GM19025 (cell line): ENCODE measurements around the gene ING1.

ENCODE experiments used
- ATAC-seq: cut with Tn5 transposase; IDR thresholded peaks from one replicate; pipeline ENCODE4 v1.9.1; 2021; ENCODE audit warnings: mild to moderate bottlenecking, low read depth, moderate library complexity; ENCODE audit not compliant: unreplicated experiment

ING1 gene

DNA sequence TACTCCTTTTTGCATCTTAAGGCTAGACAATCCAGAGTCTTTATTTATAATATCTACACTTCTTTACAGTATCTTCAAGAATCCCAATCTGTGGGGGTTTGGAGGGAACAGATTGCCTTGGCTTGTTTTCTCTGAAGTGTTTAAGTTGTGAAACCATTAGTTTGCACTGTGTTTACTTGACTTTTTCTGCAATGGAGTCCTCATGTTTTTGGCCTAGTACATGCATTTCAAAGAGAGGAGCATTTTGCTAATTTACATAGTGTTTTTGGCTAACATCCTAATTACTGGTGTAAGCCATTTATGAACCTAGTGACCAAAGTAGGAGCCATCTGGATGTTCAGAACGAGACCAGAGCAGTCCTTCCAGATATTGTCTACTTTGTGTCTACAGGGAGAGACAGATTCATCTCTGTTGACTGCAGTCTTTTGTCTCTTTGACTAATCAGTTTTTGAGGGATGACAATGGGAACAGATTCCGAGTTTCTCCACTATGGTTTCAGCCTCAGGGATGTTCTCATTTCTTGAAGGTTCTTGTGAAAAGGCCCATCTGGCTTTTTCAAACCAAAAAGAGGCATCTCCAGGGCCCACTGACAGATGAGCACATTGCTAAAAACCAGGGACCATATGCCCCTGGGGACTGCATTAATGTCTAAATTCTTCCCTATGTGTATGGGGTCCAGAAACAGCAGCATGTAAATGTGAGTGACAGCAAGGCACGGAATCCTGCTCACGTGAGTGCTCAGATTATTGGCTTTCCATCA is 53.4 kb downstream of the ING1 start:
- ATAC-seq, result no peak

- no peak for ATAC-seq
Observed at GRCh38 chr13:110767476-110767875, 54.0 kb downstream of the ING1 start.

DNA sequence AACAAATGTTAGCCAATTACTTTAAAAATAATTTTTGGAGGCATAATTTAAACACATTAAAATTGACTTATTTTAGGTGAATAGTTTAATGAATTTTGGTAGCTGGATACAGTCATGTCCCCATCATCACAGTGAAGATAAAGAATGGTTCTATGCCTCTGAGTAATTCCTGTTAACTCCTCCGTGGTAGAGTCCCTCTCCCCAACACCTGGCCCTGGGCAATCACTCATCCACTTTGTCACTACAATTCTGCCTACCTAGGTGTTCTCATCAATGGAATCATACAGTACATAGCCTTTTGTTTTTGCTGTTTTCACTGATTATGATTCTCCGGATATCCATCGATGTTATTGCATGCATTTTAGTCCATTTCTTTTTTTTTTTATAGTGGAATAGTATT is 55.6 kb downstream of the ING1 start:
- no peak for ATAC-seq

GRCh38 chr13:110770678-110771077 is 57.2 kb downstream of the ING1 start:
- ATAC-seq, result no peak

DNA sequence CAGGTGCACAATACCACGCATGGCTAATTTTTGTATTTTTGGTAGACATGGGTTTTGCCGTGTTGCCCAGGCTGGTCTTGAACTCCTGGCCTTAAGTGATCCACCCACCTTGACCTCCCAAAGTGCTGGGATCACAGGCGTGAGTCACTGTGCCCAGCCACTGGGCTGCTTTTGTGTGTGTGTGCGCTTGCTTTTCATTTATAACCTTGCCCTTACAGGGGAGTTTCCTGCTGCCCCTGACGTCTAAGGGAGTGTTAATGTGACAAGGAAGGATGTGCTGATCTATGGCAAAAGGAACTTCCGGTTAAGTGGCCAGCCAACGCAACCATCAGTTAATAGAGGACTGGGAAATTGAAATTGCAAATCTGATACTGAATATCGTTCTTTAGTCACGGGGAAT is 57.7 kb downstream of the ING1 start:
- no peak for ATAC-seq

- no peak for ATAC-seq
Observed at GRCh38 chr13:110772091-110772984, 58.8 kb downstream of the ING1 start.
